Activated naive CD4-positive, alpha-beta T cell treated with anti-CD3 and anti-CD28 coated beads, Interleukin-2, amount 50 U/mL, for 24 hours (primary cell): Measurements from ENCODE around the gene YIF1A.
A peak's percentile ranks its signal among the peaks of the same experiment; 100 is the strongest.
"Not testable (repeated sequence)": the region's sequence is repeated elsewhere in the genome, so short reads cannot be mapped to it uniquely, and the experiment has no call there.

Experiments
- H3K27ac Mint-ChIP-seq: one replicate; pipeline ENCODE4 v1.8.0; 2021; ENCODE audit warnings: mild to moderate bottlenecking, mixed read lengths
- H3K27me3 Mint-ChIP-seq: one replicate; pipeline ENCODE4 v1.8.0; 2021; ENCODE audit warnings: mixed read lengths
- H3K36me3 Mint-ChIP-seq: one replicate; pipeline ENCODE4 v1.8.0; 2021; ENCODE audit warnings: mixed read lengths
- H3K4me1 Mint-ChIP-seq: one replicate; pipeline ENCODE4 v1.8.0; 2021; ENCODE audit warnings: mixed read lengths
- H3K4me3 Mint-ChIP-seq: one replicate; pipeline ENCODE4 v1.8.0; 2021; ENCODE audit warnings: mild to moderate bottlenecking, mixed read lengths
- H3K9me3 Mint-ChIP-seq: one replicate; pipeline ENCODE4 v1.8.0; 2021; ENCODE audit warnings: mixed read lengths

Gene YIF1A

DNA sequence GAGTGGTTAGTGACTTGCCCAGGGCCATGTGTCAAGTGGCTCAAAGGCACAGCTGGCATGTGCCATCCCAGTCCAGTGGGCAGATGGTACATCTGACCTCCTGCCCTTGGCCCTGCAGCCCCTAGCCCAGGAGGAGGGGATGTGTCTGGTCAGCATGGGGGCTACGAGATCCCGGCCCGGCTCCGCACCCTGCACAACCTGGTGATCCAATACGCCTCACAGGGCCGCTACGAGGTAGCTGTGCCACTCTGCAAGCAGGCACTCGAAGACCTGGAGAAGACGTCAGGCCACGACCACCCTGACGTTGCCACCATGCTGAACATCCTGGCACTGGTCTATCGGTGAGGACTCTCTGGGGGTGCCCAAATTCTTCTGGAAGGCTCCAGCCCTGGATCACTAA is 26.2 kb downstream of the YIF1A start:
- peaks cover 19% of the 10 kb centered on the region for H3K4me1 Mint-ChIP-seq
- H3K27ac Mint-ChIP-seq: no peak overlapping the region
- H3K36me3 Mint-ChIP-seq: peaks cover 8% of the 10 kb centered on the region
- H3K4me3 Mint-ChIP-seq: no peak overlapping the region
- H3K27me3 Mint-ChIP-seq: no peaks in the 10 kb centered on the region
- no peaks in the 10 kb centered on the region for H3K9me3 Mint-ChIP-seq

DNA sequence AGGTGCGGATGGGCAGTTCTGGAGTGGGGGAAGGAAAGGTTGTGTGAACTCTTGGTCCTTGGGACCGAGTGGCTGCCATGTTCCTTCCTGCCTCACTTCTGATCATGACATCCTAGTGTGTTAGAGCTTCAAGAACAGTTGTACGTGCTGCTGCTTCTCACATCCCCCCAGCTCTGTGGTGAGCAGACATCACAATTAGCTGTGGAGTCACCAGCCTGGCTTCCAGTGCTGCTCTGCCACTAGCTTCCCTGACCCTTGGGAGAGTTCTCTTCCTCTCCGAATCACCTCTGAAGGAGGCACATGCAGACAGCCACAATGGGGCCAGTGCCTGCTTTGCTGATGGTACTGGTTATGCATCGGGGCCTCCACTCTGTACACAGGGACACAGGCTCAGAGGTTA is 26.8 kb downstream of the YIF1A start:
- Mint-ChIP-seq H3K27me3 (no peaks in the 10 kb centered on the region), H3K4me3 (no peak overlapping the region), H3K27ac (no peak overlapping the region), H3K36me3 (peaks cover 8% of the 10 kb centered on the region), H3K4me1 (peaks cover 17% of the 10 kb centered on the region), H3K9me3 (no peaks in the 10 kb centered on the region)

DNA sequence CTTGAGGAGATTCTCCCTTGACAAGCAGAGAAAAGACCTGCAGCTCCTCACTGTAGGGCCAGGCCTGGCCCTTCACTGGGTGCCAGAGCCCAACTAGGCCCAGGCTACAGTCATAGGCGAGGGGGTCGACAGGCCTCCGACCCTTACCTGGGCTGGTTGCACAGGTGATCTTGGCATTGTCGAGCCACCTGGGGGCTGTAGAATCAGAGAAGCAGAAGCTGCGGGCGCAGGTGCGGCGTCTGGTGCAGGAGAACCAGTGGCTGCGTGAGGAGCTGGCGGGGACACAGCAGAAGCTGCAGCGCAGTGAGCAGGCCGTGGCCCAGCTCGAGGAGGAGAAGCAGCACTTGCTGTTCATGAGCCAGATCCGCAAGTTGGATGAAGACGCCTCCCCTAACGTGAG is 27.4 kb downstream of the YIF1A start:
- Mint-ChIP-seq H3K9me3 (no peaks in the 10 kb centered on the region), H3K27ac (no peak overlapping the region), H3K4me1 (peaks cover 18% of the 10 kb centered on the region), H3K27me3 (no peaks in the 10 kb centered on the region), H3K36me3 (peaks cover 8% of the 10 kb centered on the region), H3K4me3 (no peak overlapping the region)

DNA sequence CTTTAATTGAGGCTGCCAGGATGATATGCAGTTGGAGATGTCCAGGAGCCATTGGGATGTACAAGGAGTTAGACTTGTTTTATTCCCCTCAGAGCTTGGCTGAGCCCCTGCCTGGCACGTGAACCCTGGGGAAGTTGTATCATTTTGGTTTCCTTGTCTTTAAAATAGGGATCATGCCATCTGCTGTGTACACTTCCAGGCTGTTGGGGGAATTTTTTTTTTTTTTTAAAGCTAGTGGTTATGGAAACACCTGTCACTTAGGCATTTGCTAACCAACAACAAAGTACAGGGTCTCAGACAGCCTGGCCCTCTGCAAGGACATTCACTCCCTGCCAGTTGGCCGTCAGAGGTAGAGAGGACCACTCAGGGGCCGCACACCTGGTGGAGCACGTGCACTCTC is 29.0 kb downstream of the YIF1A start:
- H3K36me3 Mint-ChIP-seq: peaks cover 8% of the 10 kb centered on the region
- H3K4me1 Mint-ChIP-seq: peaks cover 25% of the 10 kb centered on the region
- H3K9me3 Mint-ChIP-seq: no peaks in the 10 kb centered on the region
- no peaks in the 10 kb centered on the region for H3K27me3 Mint-ChIP-seq
- no peak overlapping the region for H3K27ac Mint-ChIP-seq
- no peak overlapping the region for H3K4me3 Mint-ChIP-seq

GRCh38 chr11:66259225-66259624 is 29.7 kb downstream of the YIF1A start:
- Mint-ChIP-seq H3K27ac (no peak overlapping the region), H3K36me3 (peaks cover 7% of the 10 kb centered on the region), H3K27me3 (no peaks in the 10 kb centered on the region), H3K9me3 (no peaks in the 10 kb centered on the region), H3K4me1 (peaks cover 25% of the 10 kb centered on the region), H3K4me3 (peak overlapping the region; percentile 95)

- no peaks in the 10 kb centered on the region for H3K27me3 Mint-ChIP-seq
- peaks cover 27% of the 10 kb centered on the region for H3K4me1 Mint-ChIP-seq
Measured at GRCh38 chr11:66258473-66258893, 30.5 kb downstream of the YIF1A start.

GRCh38 chr11:66253081-66253480 is 35.9 kb downstream of the YIF1A start:
- H3K36me3 Mint-ChIP-seq, H3K4me3 Mint-ChIP-seq, H3K9me3 Mint-ChIP-seq, H3K27me3 Mint-ChIP-seq: not testable (repeated sequence)
- Mint-ChIP-seq H3K27ac (peak overlapping the region; percentile 84), H3K4me1 (peaks cover 26% of the 10 kb centered on the region)

More at GRCh38 chr11:66258473-66258893, 30.5 kb downstream of the YIF1A start:
- Mint-ChIP-seq H3K27ac (peak overlapping the region; percentile 51), H3K4me3 (peak overlapping the region; percentile 95), H3K9me3 (no peaks in the 10 kb centered on the region), H3K36me3 (peaks cover 7% of the 10 kb centered on the region)

- no peaks in the 10 kb centered on the region for H3K9me3 Mint-ChIP-seq
- peaks cover 2% of the 10 kb centered on the region for H3K36me3 Mint-ChIP-seq
- no peaks in the 10 kb centered on the region for H3K27me3 Mint-ChIP-seq
- peak overlapping the region; percentile 11 for H3K27ac Mint-ChIP-seq
- no peak overlapping the region for H3K4me3 Mint-ChIP-seq
- H3K4me1 Mint-ChIP-seq: peaks cover 24% of the 10 kb centered on the region
Measured at GRCh38 chr11:66251809-66252208, 37.1 kb downstream of the YIF1A start.

- Mint-ChIP-seq H3K4me3 (no peak overlapping the region), H3K36me3 (peaks cover 2% of the 10 kb centered on the region), H3K4me1 (peaks cover 15% of the 10 kb centered on the region), H3K27ac (peak overlapping the region; percentile 60), H3K27me3 (no peaks in the 10 kb centered on the region), H3K9me3 (no peaks in the 10 kb centered on the region)
Measured at GRCh38 chr11:66248903-66249302, 40.0 kb downstream of the YIF1A start.

GRCh38 chr11:66247801-66248200 is 41.1 kb downstream of the YIF1A start:
- H3K4me1 Mint-ChIP-seq: peaks cover 11% of the 10 kb centered on the region
- no peaks in the 10 kb centered on the region for H3K27me3 Mint-ChIP-seq
- H3K27ac Mint-ChIP-seq: peak overlapping the region; percentile 46
- no peaks in the 10 kb centered on the region for H3K9me3 Mint-ChIP-seq
- H3K36me3 Mint-ChIP-seq: peaks cover 2% of the 10 kb centered on the region
- H3K4me3 Mint-ChIP-seq: no peak overlapping the region

DNA sequence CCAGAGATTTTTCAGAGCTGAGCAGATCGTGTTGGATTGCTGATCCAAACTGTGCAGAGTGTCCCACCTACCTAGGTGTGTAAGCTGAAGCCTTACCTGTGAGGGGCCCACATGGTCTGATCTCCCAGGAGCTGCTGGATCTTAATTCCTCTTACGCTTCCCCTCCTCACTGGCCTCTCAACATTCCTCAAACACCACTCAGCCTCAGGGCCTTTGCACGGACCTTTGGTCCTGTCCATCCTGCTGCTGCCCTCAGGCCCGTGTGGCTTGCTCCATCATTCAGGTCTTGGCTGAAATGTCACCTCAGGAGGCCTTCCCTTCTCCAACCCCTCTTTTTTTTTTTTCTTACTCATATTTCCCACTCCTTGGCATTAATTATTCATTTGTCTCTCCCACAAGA is 41.6 kb downstream of the YIF1A start:
- peaks cover 2% of the 10 kb centered on the region for H3K36me3 Mint-ChIP-seq
- peaks cover 11% of the 10 kb centered on the region for H3K4me1 Mint-ChIP-seq
- peak overlapping the region; percentile 71 for H3K27ac Mint-ChIP-seq
- H3K27me3 Mint-ChIP-seq: no peaks in the 10 kb centered on the region
- no peaks in the 10 kb centered on the region for H3K9me3 Mint-ChIP-seq
- no peak overlapping the region for H3K4me3 Mint-ChIP-seq

- Mint-ChIP-seq H3K9me3 (no peaks in the 10 kb centered on the region), H3K4me3 (no peak overlapping the region), H3K36me3 (no peaks in the 10 kb centered on the region), H3K27ac (peak overlapping the region; percentile 68), H3K27me3 (no peaks in the 10 kb centered on the region), H3K4me1 (peaks cover 4% of the 10 kb centered on the region)
Measured at GRCh38 chr11:66243782-66244535, 45.0 kb downstream of the YIF1A start.

GRCh38 chr11:66242095-66242765 is 46.7 kb downstream of the YIF1A start:
- Mint-ChIP-seq H3K27me3 (no peaks in the 10 kb centered on the region), H3K36me3 (no peaks in the 10 kb centered on the region), H3K4me3 (no peak overlapping the region), H3K27ac (no peak overlapping the region), H3K9me3 (no peaks in the 10 kb centered on the region), H3K4me1 (peaks cover 4% of the 10 kb centered on the region)

DNA sequence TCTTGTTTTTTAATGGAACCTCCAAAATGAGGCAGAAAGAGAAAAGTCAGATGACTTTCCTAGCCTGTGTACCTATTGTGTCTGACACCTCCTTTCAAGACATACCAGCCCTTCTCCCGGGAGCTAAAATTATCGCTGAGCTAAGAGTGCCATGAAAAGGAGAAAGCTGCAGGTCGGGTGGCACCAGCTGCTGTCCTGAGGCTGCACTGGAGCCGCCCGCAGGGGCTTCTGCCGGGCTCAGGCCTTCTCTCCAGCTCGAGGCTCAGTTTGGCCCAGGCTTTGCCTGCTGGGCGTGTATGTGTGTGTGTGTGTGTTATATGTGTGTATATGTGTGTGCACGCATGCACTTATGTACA is 48.2 kb downstream of the YIF1A start:
- Mint-ChIP-seq H3K4me3 (no peak overlapping the region), H3K27me3 (no peaks in the 10 kb centered on the region), H3K27ac (peak overlapping the region; percentile 91), H3K36me3 (no peaks in the 10 kb centered on the region), H3K9me3 (no peaks in the 10 kb centered on the region), H3K4me1 (peaks cover 4% of the 10 kb centered on the region)

GRCh38 chr11:66239998-66240780 is 48.8 kb downstream of the YIF1A start:
- no peaks in the 10 kb centered on the region for H3K27me3 Mint-ChIP-seq
- no peak overlapping the region for H3K4me3 Mint-ChIP-seq
- H3K36me3 Mint-ChIP-seq: peaks cover 4% of the 10 kb centered on the region
- no peak overlapping the region for H3K27ac Mint-ChIP-seq
- H3K4me1 Mint-ChIP-seq: peaks cover 4% of the 10 kb centered on the region
- no peaks in the 10 kb centered on the region for H3K9me3 Mint-ChIP-seq

DNA sequence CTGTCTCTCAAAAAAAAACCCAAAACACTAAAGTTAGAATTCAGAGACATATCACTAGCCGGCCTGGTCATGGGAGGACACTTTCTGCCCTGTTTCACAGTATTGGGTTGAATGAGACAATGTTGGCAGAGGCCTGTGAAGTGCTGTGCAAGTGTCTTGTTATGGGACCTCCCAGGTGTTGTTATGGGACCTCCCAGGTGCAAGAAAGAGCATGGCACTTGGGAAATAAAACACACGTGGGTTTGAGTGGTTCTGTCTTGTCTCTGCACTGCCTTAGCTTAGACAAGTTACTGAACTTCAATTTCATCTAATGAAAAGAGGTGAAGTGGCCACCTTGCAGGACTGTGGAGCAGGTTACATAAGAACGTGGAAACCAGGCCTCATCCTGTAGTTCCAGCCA is 49.4 kb downstream of the YIF1A start:
- Mint-ChIP-seq H3K4me3 (no peak overlapping the region), H3K9me3 (no peaks in the 10 kb centered on the region), H3K36me3 (peaks cover 4% of the 10 kb centered on the region), H3K27me3 (no peaks in the 10 kb centered on the region), H3K27ac (peak overlapping the region; percentile 30), H3K4me1 (peaks cover 4% of the 10 kb centered on the region)
